Keratinocyte (primary cell): ENCODE data around the gene LZTFL1. TPM values are rescaled to one million over a fixed set of nuclear protein-coding genes. Genes with fewer than 3 reads are reported as not detected.

Experiments
- DNase-seq: peaks from one replicate; pipeline ENCODE4 v3.0.0-alpha.2; 2011; ENCODE audit warnings: low read depth, missing footprints, low spot score
- FAIRE-seq: peaks from 2 replicates; lab custom pipeline; 2011; peaks lifted over from hg19 to GRCh38; lab: Jason Lieb, UNC
- H2AFZ ChIP-seq: 2 replicates; pipeline ENCODE4 v1.6.0; 2012; ENCODE audit warnings: low read length, control low read depth, inconsistent platforms; ENCODE audit not compliant: control insufficient read depth
- H3K27ac ChIP-seq: 2 replicates; pipeline ENCODE4 v1.5.1; 2011; ENCODE audit warnings: low read length; ENCODE audit not compliant: control insufficient read depth, insufficient read depth
- H3K27me3 ChIP-seq: 3 replicates; pipeline ENCODE4 v1.6.0; 2011; ENCODE audit warnings: low read length; ENCODE audit not compliant: control insufficient read depth, insufficient read depth; ENCODE audit errors: extremely low read depth
- H3K36me3 ChIP-seq, 2 experiments: 2 replicates in 1 of 2; 3 replicates in 1 of 2; pipeline ENCODE4 v1.5.1; 2011; ENCODE audit warnings: low read length in 2 of 2, mild to moderate bottlenecking in 1 of 2; ENCODE audit not compliant: control insufficient read depth in 2 of 2, insufficient read depth in 2 of 2; ENCODE audit errors: extremely low read depth in 1 of 2
- H3K4me1 ChIP-seq: 3 replicates; pipeline ENCODE4 v1.5.1; 2011; ENCODE audit warnings: low read length; ENCODE audit not compliant: control insufficient read depth, insufficient read depth; ENCODE audit errors: extremely low read depth
- H3K4me2 ChIP-seq: 3 replicates; pipeline ENCODE4 v1.6.0; 2011; ENCODE audit warnings: low read depth, low read length; ENCODE audit not compliant: control insufficient read depth, insufficient read depth; ENCODE audit errors: extremely low read depth
- H3K4me3 ChIP-seq, 3 experiments: fragments of 200-600 bp in 1 of 3; sonication (generic) in 1 of 3; 2 replicates in 2 of 3; 3 replicates in 1 of 3; pipeline ENCODE4 v1.5.1; 2011 to 2016; ENCODE audit warnings: low read length in 3 of 3, mild to moderate bottlenecking in 3 of 3, control low read depth in 2 of 3, inconsistent platforms in 1 of 3, low read depth in 1 of 3, mixed read lengths in 1 of 3, mixed run types in 1 of 3, moderate library complexity in 1 of 3; ENCODE audit not compliant: control insufficient read depth in 2 of 3, insufficient read depth in 2 of 3; ENCODE audit errors: extremely low read depth in 1 of 3
- H3K79me2 ChIP-seq: 2 replicates; pipeline ENCODE4 v1.6.0; 2012; ENCODE audit warnings: low read length; ENCODE audit not compliant: control insufficient read depth, insufficient read depth
- H3K9ac ChIP-seq: 3 replicates; pipeline ENCODE4 v1.6.0; 2011; ENCODE audit warnings: low read length; ENCODE audit not compliant: control insufficient read depth, insufficient read depth; ENCODE audit errors: extremely low read depth
- H3K9me1 ChIP-seq: 3 replicates; pipeline ENCODE4 v1.6.0; 2011; ENCODE audit warnings: low read length; ENCODE audit not compliant: control insufficient read depth, insufficient read depth; ENCODE audit errors: extremely low read depth
- H3K9me3 ChIP-seq: 2 replicates; pipeline ENCODE4 v1.5.1; 2012; ENCODE audit warnings: low read depth, low read length; ENCODE audit not compliant: control insufficient read depth
- H4K20me1 ChIP-seq: 3 replicates; pipeline ENCODE4 v1.6.0; 2011; ENCODE audit warnings: low read length; ENCODE audit not compliant: control insufficient read depth, insufficient read depth; ENCODE audit errors: extremely low read depth
- EZH2 ChIP-seq: IDR thresholded peaks from one replicate; pipeline ENCODE4 v1.6.1; 2012; ENCODE audit warnings: inconsistent platforms, mild to moderate bottlenecking, low read length, moderate library complexity
- dilution Hi-C: fragments of 300-500 bp; cut with MboI; formaldehyde crosslinking; loops from one replicate; pipeline ENCODE4 v1.7.0; 2020; ENCODE audit warnings: low sequenced_read_pairs; ENCODE audit not compliant: extremely low pct_ligation_motif_present
- polyA plus RNA-seq, 5 experiments: library from polyadenylated mRNA; depleted of rRNA in 3 of 5; stranded (reverse) in 3 of 5; stranded (forward) in 1 of 5; unstranded in 1 of 5; fragments of >200 nt; gene quantifications; 1 replicate in 1 of 5; 2 replicates in 3 of 5; 3 replicates in 1 of 5; pipeline versions ENCODE4 v1.2.1 to v1.2.3, GENCODE V29; 2011 to 2012; ENCODE audit warnings: missing spikeins in 2 of 5, low read depth in 1 of 5, low replicate concordance in 1 of 5
- TF ChIP-seq, protein P1 (sequence below), 3 experiments: IDR thresholded peaks in 1 of 3; conservative IDR thresholded peaks in 1 of 3; optimal IDR thresholded peaks in 1 of 3; 2 replicates in 2 of 3; 3 replicates in 1 of 3; pipeline versions ENCODE3 to v1.5.1; 2011; ENCODE audit warnings: low read length in 3 of 3, mild to moderate bottlenecking in 3 of 3, moderate library complexity in 2 of 3, control low read depth in 1 of 3, inconsistent platforms in 1 of 3; ENCODE audit not compliant: insufficient read depth in 2 of 3; ENCODE audit errors: extremely low read depth in 1 of 3

LZTFL1 gene
- polyA plus RNA-seq, 1 donor (not counting 4 experiments of a cell fraction or from before 2014, with no cell fraction given): 17.9 TPM

DNA sequence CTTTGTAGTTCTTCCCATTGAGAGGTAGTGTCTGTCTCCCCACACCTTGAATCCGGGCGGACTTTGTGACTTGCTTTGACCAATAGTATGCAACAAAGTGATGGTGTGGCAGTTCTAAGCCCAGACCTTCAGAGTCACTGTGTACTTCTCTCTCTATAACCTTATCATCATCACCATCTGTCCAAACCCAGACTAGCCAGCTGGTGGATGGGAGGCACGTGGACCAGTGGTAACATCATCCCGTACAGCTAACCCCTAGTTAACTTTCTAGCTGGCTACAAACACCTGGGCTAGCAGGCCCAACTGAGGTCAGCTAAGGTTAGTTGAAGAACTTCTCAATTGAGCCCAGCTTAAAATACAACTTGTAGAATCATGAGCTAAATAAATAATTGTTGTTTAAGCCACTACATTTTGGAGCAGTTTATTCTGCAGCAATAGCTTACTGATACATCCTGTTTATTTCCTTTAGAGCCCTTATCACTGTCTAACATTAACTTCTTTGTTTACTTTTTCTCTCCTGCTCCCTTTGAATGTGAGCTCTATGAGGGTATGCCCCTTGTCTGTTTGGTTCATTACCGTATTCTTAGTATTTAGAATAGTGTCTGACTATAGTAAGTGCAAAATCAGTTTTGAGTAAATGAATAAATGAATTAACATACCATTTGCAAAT lies 32.9 kb upstream of the LZTFL1 start:
- no peak for FAIRE-seq
- Histone ChIP-seq H3K9me1 (no peaks in the 10 kb centered on the region), H3K79me2 (no peaks in the 10 kb centered on the region), H3K27me3 (peaks cover 13% of the 10 kb centered on the region), H3K36me3 (no peaks in the 10 kb centered on the region), H2AFZ (no peak overlapping the region), H4K20me1 (no peaks in the 10 kb centered on the region), H3K4me3 (no peak overlapping the region), H3K9ac (no peak overlapping the region), H3K4me2 (no peak overlapping the region), H3K4me1 (no peaks in the 10 kb centered on the region), H3K9me3 (no peaks in the 10 kb centered on the region), H3K27ac (no peak overlapping the region)
- dilution Hi-C loops: no loop called here
- no peak for DNase-seq
- TF ChIP-seq EZH2: no peak
- TF ChIP-seq, protein P1, sequence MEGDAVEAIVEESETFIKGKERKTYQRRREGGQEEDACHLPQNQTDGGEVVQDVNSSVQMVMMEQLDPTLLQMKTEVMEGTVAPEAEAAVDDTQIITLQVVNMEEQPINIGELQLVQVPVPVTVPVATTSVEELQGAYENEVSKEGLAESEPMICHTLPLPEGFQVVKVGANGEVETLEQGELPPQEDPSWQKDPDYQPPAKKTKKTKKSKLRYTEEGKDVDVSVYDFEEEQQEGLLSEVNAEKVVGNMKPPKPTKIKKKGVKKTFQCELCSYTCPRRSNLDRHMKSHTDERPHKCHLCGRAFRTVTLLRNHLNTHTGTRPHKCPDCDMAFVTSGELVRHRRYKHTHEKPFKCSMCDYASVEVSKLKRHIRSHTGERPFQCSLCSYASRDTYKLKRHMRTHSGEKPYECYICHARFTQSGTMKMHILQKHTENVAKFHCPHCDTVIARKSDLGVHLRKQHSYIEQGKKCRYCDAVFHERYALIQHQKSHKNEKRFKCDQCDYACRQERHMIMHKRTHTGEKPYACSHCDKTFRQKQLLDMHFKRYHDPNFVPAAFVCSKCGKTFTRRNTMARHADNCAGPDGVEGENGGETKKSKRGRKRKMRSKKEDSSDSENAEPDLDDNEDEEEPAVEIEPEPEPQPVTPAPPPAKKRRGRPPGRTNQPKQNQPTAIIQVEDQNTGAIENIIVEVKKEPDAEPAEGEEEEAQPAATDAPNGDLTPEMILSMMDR (optimal IDR thresholded peaks at IDR 0.05 in 1 of 3, IDR thresholded peaks at IDR 0.05 in 1 of 3, conservative IDR thresholded peaks at IDR 0.05 in 1 of 3; ENCODE audit: extremely low read depth in 1 of 3, insufficient read depth in 2 of 3, low read length in 3 of 3): no peak

DNA sequence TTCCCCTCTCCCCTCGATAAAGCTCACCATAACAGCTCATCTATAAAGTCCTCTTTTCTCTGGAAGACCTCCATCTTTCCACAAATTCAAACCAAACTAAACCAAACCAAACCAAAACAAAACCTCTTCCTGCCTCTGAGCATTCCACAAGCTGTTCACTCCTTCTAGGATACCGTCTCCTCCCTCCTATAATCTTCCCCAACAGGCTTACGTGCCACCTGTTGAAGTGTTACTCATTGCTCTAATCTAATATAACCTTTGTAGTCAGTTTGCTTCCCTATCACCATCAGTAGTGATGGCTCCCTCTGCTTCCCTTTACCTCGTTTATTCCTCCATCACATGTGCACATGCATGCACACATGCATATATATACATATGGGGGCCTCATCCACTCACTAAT lies 31.7 kb upstream of the LZTFL1 start:
- FAIRE-seq: no peak

More for the DNA sequence above, 31.7 kb upstream of the LZTFL1 start:
- peaks cover 13% of the 10 kb centered on the region for H3K27me3 ChIP-seq
- H3K9me1 ChIP-seq: no peaks in the 10 kb centered on the region
- no peak for TF ChIP-seq EZH2
- TF ChIP-seq, protein P1 (optimal IDR thresholded peaks at IDR 0.05 in 1 of 3, IDR thresholded peaks at IDR 0.05 in 1 of 3, conservative IDR thresholded peaks at IDR 0.05 in 1 of 3; ENCODE audit: extremely low read depth in 1 of 3, insufficient read depth in 2 of 3, low read length in 3 of 3): no peak
- H3K4me3 ChIP-seq: no peak overlapping the region
- H3K9me3 ChIP-seq: no peaks in the 10 kb centered on the region
- H3K4me1 ChIP-seq: no peaks in the 10 kb centered on the region
- no peaks in the 10 kb centered on the region for H3K79me2 ChIP-seq
- no peak overlapping the region for H3K27ac ChIP-seq
- H3K4me2 ChIP-seq: no peak overlapping the region
- dilution Hi-C loops: no loop called here
- H3K36me3 ChIP-seq: no peaks in the 10 kb centered on the region
- H4K20me1 ChIP-seq: no peaks in the 10 kb centered on the region
- H2AFZ ChIP-seq: no peak overlapping the region
- no peak overlapping the region for H3K9ac ChIP-seq
- no peak for DNase-seq
